DOHH2 (cell line): ENCODE results near the gene BRSK2.

Experiments
- CTCF ChIP-seq: fragments of 200-600 bp; sonication (generic); IDR thresholded peaks from one replicate; pipeline ENCODE4 v1.5.1; 2014; ENCODE audit warnings: antibody characterized with exemption, mild to moderate bottlenecking, low read depth, low read length; ENCODE audit not compliant: poor library complexity, severe bottlenecking
- EZH2phosphoT487 ChIP-seq: fragments of 200-600 bp; sonication (generic); IDR thresholded peaks from 2 replicates; pipeline ENCODE4 v1.6.1; 2017; ENCODE audit warnings: borderline replicate concordance, mild to moderate bottlenecking, antibody characterized with exemption, low read length, moderate library complexity, mixed read lengths

- TF ChIP-seq EZH2phosphoT487 (no peak), CTCF (no peak)
Measured at GRCh38 chr11:1481861-1482441, 92.2 kb downstream of the BRSK2 start.
